Endothelial cell of umbilical vein (primary cell): Measurements from ENCODE around the gene MYZAP. TPM values are rescaled to one million over a fixed set of nuclear protein-coding genes. Genes with fewer than 3 reads are reported as not detected.

ENCODE experiments used
- BruUV-seq: library from RNA; stranded (reverse); fragments of 400-500 nt; replicated peaks from 2 replicates; lab custom pipeline; 2021; lab: Mats Ljungman, UMichigan
- CTCF ChIA-PET: fragments of 300-600, 350-600 bp; sonication (Branson Sonifier 250); formaldehyde crosslinking; loops from one replicate; lab custom pipeline; 2021; ENCODE audit warnings: antibody characterized with exemption, inconsistent platforms; lab: Charles Lee
- POLR2A ChIA-PET: fragments of 300-600, 350-600 bp; sonication (Branson Sonifier 250); formaldehyde crosslinking; loops from one replicate; lab custom pipeline; 2021; ENCODE audit warnings: antibody characterized with exemption, inconsistent platforms; lab: Charles Lee
- DNase-seq: peaks from one replicate; pipeline ENCODE4 v3.0.0-alpha.2; 2011; ENCODE audit warnings: low read depth, low spot score
- FAIRE-seq: peaks from 2 replicates; lab custom pipeline; 2011; peaks lifted over from hg19 to GRCh38; lab: Jason Lieb, UNC
- H2AFZ ChIP-seq: 2 replicates; pipeline ENCODE4 v1.6.0; 2012; ENCODE audit warnings: low read depth, low read length, control low read depth, inconsistent platforms
- H3K27ac ChIP-seq: 2 replicates; pipeline ENCODE4 v1.5.1; 2011; ENCODE audit warnings: low read depth, mild to moderate bottlenecking, control low read depth, low read length, moderate library complexity; ENCODE audit not compliant: insufficient read depth
- H3K27me3 ChIP-seq, 2 experiments: 2 replicates each; pipeline versions ENCODE4 v1.6.0 to v1.6.1; 2011; ENCODE audit warnings: low read length in 2 of 2, mixed read lengths in 1 of 2; ENCODE audit not compliant: control insufficient read depth in 2 of 2, insufficient read depth in 2 of 2
- H3K36me3 ChIP-seq, 2 experiments: 2 replicates in 1 of 2; 3 replicates in 1 of 2; pipeline ENCODE4 v1.5.1; 2011; ENCODE audit warnings: low read length in 2 of 2, mild to moderate bottlenecking in 1 of 2, moderate library complexity in 1 of 2; ENCODE audit not compliant: control insufficient read depth in 2 of 2, insufficient read depth in 2 of 2; ENCODE audit errors: extremely low read depth in 1 of 2
- H3K4me1 ChIP-seq: 3 replicates; pipeline ENCODE4 v1.5.1; 2011; ENCODE audit warnings: mild to moderate bottlenecking, low read length; ENCODE audit not compliant: control insufficient read depth, insufficient read depth; ENCODE audit errors: extremely low read depth
- H3K4me2 ChIP-seq: 2 replicates; pipeline ENCODE4 v1.6.1; 2011; ENCODE audit warnings: low read length, control low read depth, mixed read lengths; ENCODE audit not compliant: insufficient read depth
- H3K4me3 ChIP-seq, 3 experiments: fragments of 200-600 bp in 1 of 3; sonication (generic), shearing (Covaris generic) in 1 of 3; replicated peaks in 1 of 3; 2 replicates each; pipeline ENCODE4 v1.5.1; 2011 to 2016; ENCODE audit warnings: control low read depth in 3 of 3, low read length in 3 of 3, mild to moderate bottlenecking in 2 of 3, inconsistent platforms in 1 of 3, low read depth in 1 of 3, moderate library complexity in 1 of 3; ENCODE audit not compliant: insufficient read depth in 1 of 3
- H3K79me2 ChIP-seq: 2 replicates; pipeline ENCODE4 v1.6.0; 2012; ENCODE audit warnings: low read length, inconsistent platforms; ENCODE audit not compliant: control insufficient read depth, insufficient read depth
- H3K9ac ChIP-seq: replicated peaks from 2 replicates; pipeline ENCODE3; 2011; ENCODE audit warnings: low read length, control low read depth; ENCODE audit not compliant: insufficient read depth; ENCODE audit errors: extremely low read depth
- H3K9me1 ChIP-seq: replicated peaks from 3 replicates; pipeline ENCODE4 v1.6.0; 2011; ENCODE audit warnings: mild to moderate bottlenecking, low read length; ENCODE audit not compliant: control insufficient read depth, insufficient read depth; ENCODE audit errors: extremely low read depth
- H3K9me3 ChIP-seq: replicated peaks from 2 replicates; pipeline ENCODE4 v1.5.1; 2012; ENCODE audit warnings: low read length, inconsistent platforms; ENCODE audit not compliant: control insufficient read depth, insufficient read depth
- H4K20me1 ChIP-seq: replicated peaks from 2 replicates; pipeline ENCODE3; 2011; ENCODE audit warnings: mild to moderate bottlenecking, low read length; ENCODE audit not compliant: control insufficient read depth, insufficient read depth; ENCODE audit errors: extremely low read depth
- EZH2 ChIP-seq: IDR thresholded peaks from 2 replicates; pipeline ENCODE4 v1.6.1; 2012; ENCODE audit warnings: borderline replicate concordance, low read depth, mild to moderate bottlenecking, moderate library complexity, low read length, inconsistent platforms; ENCODE audit not compliant: severe bottlenecking
- FOS ChIP-seq: IDR thresholded peaks from 2 replicates; pipeline ENCODE4 v1.6.1; 2011; ENCODE audit warnings: mild to moderate bottlenecking, low read length, moderate library complexity, borderline replicate concordance; ENCODE audit not compliant: insufficient read depth
- GATA2 ChIP-seq: IDR thresholded peaks from 2 replicates; pipeline ENCODE4 v1.7.0; 2011; ENCODE audit warnings: low read depth, mild to moderate bottlenecking, moderate library complexity, mixed read lengths, low read length; ENCODE audit not compliant: insufficient read length, insufficient read depth
- JUN ChIP-seq: IDR thresholded peaks from 2 replicates; pipeline ENCODE4 v1.6.1; 2011; ENCODE audit warnings: borderline replicate concordance, low read depth; ENCODE audit not compliant: insufficient read length, insufficient read depth
- MYC ChIP-seq: IDR thresholded peaks from one replicate; pipeline ENCODE4 v1.6.1; 2011; ENCODE audit warnings: mild to moderate bottlenecking, low read depth, low read length
- POLR2A ChIP-seq: IDR thresholded peaks from 2 replicates; pipeline ENCODE4 v1.6.1; 2012; ENCODE audit warnings: low read depth, mild to moderate bottlenecking, control low read depth, low read length
- POLR2AphosphoS5 ChIP-seq: IDR thresholded peaks from 2 replicates; pipeline ENCODE4 v1.6.1; 2012; ENCODE audit warnings: low read depth, mild to moderate bottlenecking, control low read depth, low read length, moderate library complexity; ENCODE audit not compliant: insufficient read depth
- dilution Hi-C: fragments of 300-500 bp; cut with MboI; formaldehyde crosslinking; loops from one replicate; pipeline ENCODE4 v1.15.0; 2019; ENCODE audit warnings: low sequenced_read_pairs; ENCODE audit not compliant: extremely low pct_ligation_motif_present
- intact Hi-C: fragments of 100-400 bp; cut with micrococcal nuclease; formaldehyde crosslinking; loops from one replicate; pipeline ENCODE4 v1.10.0; 2022
- polyA plus RNA-seq, 4 experiments: library from polyadenylated mRNA; depleted of rRNA in 3 of 4; stranded (reverse) in 3 of 4; unstranded in 1 of 4; fragments of >200 nt; gene quantifications; 2 replicates each; pipeline versions ENCODE4 v1.2.1 to v1.2.3, GENCODE V29; 2011 to 2012; ENCODE audit warnings: missing spikeins in 1 of 4
- total RNA-seq: library from RNA; stranded (reverse); gene quantifications from 2 replicates; pipeline ENCODE4 v1.2.3, GENCODE V29; 2021
- TF ChIP-seq, protein P1 (sequence below), 2 donors: IDR thresholded peaks; 1 replicate in 1 of 2; 2 replicates in 1 of 2; pipeline ENCODE4 v1.5.1; 2011; ENCODE audit warnings: low read length in 2 of 2, mild to moderate bottlenecking in 2 of 2, moderate library complexity in 2 of 2, control low read depth in 1 of 2, inconsistent platforms in 1 of 2, low read depth in 1 of 2; ENCODE audit not compliant: insufficient read depth in 1 of 2; ENCODE audit errors: extremely low read depth in 1 of 2
- TF ChIP-seq, protein P2 (sequence below): IDR thresholded peaks from 2 replicates; pipeline ENCODE4 v1.6.1; 2011; ENCODE audit not compliant: insufficient read depth, insufficient read length

MYZAP gene
- total and polyA plus RNA-seq, 2 donors (not counting 3 experiments of a cell fraction or from before 2014, with no cell fraction given), result 6.3 to 8.1 TPM

GRCh38 chr15:57697588-57697987, 105.9 kb downstream of the MYZAP start:
- H3K79me2 ChIP-seq, result no peaks in the 10 kb centered on the region
- DNase-seq (no peak), FAIRE-seq (no peak)
- no peak for TF ChIP-seq POLR2AphosphoS5
- TF ChIP-seq, protein P1, sequence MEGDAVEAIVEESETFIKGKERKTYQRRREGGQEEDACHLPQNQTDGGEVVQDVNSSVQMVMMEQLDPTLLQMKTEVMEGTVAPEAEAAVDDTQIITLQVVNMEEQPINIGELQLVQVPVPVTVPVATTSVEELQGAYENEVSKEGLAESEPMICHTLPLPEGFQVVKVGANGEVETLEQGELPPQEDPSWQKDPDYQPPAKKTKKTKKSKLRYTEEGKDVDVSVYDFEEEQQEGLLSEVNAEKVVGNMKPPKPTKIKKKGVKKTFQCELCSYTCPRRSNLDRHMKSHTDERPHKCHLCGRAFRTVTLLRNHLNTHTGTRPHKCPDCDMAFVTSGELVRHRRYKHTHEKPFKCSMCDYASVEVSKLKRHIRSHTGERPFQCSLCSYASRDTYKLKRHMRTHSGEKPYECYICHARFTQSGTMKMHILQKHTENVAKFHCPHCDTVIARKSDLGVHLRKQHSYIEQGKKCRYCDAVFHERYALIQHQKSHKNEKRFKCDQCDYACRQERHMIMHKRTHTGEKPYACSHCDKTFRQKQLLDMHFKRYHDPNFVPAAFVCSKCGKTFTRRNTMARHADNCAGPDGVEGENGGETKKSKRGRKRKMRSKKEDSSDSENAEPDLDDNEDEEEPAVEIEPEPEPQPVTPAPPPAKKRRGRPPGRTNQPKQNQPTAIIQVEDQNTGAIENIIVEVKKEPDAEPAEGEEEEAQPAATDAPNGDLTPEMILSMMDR (IDR thresholded peaks at IDR 0.05; ENCODE audit: extremely low read depth in 1 of 2, insufficient read depth in 1 of 2, low read depth in 1 of 2, low read length in 2 of 2), result no peak
- no peak for TF ChIP-seq POLR2A
- TF ChIP-seq GATA2, result no peak
- TF ChIP-seq, protein P2, sequence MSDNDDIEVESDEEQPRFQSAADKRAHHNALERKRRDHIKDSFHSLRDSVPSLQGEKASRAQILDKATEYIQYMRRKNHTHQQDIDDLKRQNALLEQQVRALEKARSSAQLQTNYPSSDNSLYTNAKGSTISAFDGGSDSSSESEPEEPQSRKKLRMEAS, result no peak
- TF ChIP-seq MYC, result no peak
- TF ChIP-seq JUN, result no peak
- no peak for TF ChIP-seq FOS
- no peak for TF ChIP-seq EZH2
- H3K9me1 ChIP-seq, result no peaks in the 10 kb centered on the region
- CTCF ChIA-PET, result interaction anchor here (0.6 to 2.1 kb wide), 4 partner anchors 9 to 35 kb away, joined by 3 to 12 read pairs (median 7); partner anchors contain the start of gene POLR2M
- BruUV-seq, result no TSS peak
- H3K27me3 ChIP-seq, result no peaks in the 10 kb centered on the region
- no peak overlapping the region for H3K27ac ChIP-seq
- no peak overlapping the region for H3K4me3 ChIP-seq
- POLR2A ChIA-PET, result no interaction called here
- H4K20me1 ChIP-seq, result no peaks in the 10 kb centered on the region
- H3K9ac ChIP-seq, result no peak overlapping the region
- H3K9me3 ChIP-seq, result no peaks in the 10 kb centered on the region
- no peaks in the 10 kb centered on the region for H3K36me3 ChIP-seq
- intact Hi-C loops (no loop called here), dilution Hi-C loops (no loop called here)
- H2AFZ ChIP-seq, result no peak overlapping the region
- peaks cover 17% of the 10 kb centered on the region for H3K4me1 ChIP-seq
- no peak overlapping the region for H3K4me2 ChIP-seq
